SK-N-SH treated with all-trans-retinoic acid at 6 μM for 48 hours (cell line): Measurements from ENCODE around the gene ASS1.

Experiments
- ATAC-seq: fragments of 200-7000 bp; cut with Tn5 transposase; 3 replicates; pipeline ENCODE4 v1.9.1; 2020; ENCODE audit warnings: mild to moderate bottlenecking, moderate library complexity
- ARNTL ChIP-seq: fragments of 450-650 bp; formaldehyde crosslinking; IDR thresholded peaks from 2 replicates; pipeline ENCODE4 v1.5.0; 2020; ENCODE audit warnings: low read depth, mild to moderate bottlenecking, moderate library complexity, borderline replicate concordance
- CSDC2 ChIP-seq: fragments of 250-450 bp; sonication (Bioruptor Pico); IDR thresholded peaks from 2 replicates; pipeline ENCODE4 v1.5.0; 2020; ENCODE audit warnings: mild to moderate bottlenecking, moderate library complexity
- ESRRG ChIP-seq: fragments of 250-450 bp; sonication (Bioruptor Pico); IDR thresholded peaks from 2 replicates; pipeline ENCODE4 v1.6.1; 2021; ENCODE audit warnings: mild to moderate bottlenecking
- GLIS3 ChIP-seq: fragments of 250-450 bp; sonication (Bioruptor Pico); IDR thresholded peaks from 2 replicates; pipeline ENCODE4 v1.5.0; 2020; ENCODE audit warnings: mild to moderate bottlenecking, moderate library complexity
- ISL1 ChIP-seq: fragments of 250-450 bp; sonication (Bioruptor Pico); IDR thresholded peaks from 2 replicates; pipeline ENCODE4 v2.1.2; 2022; ENCODE audit warnings: mild to moderate bottlenecking, moderate library complexity
- PATZ1 ChIP-seq: fragments of 250-450 bp; sonication (Bioruptor Pico); IDR thresholded peaks from 2 replicates; pipeline ENCODE4 v1.8.0; 2020; ENCODE audit warnings: mild to moderate bottlenecking, moderate library complexity, borderline replicate concordance
- PPARA ChIP-seq: fragments of 250-450 bp; sonication (Bioruptor Pico); IDR thresholded peaks from 2 replicates; pipeline ENCODE4 v1.5.0; 2020; ENCODE audit warnings: mild to moderate bottlenecking, borderline replicate concordance
- RARB ChIP-seq: fragments of 250-450 bp; sonication (Bioruptor Pico); IDR thresholded peaks from 2 replicates; pipeline ENCODE4 v1.8.0; 2021; ENCODE audit warnings: mild to moderate bottlenecking, moderate library complexity
- SNAI2 ChIP-seq: fragments of 250-450 bp; sonication (Bioruptor Pico); IDR thresholded peaks from 2 replicates; pipeline ENCODE4 v1.5.0; 2020; ENCODE audit warnings: mild to moderate bottlenecking, moderate library complexity
- TCF4 ChIP-seq: fragments of 250-450 bp; sonication (Bioruptor Pico); IDR thresholded peaks from 2 replicates; pipeline ENCODE4 v1.8.0; 2021; ENCODE audit warnings: mild to moderate bottlenecking, moderate library complexity, borderline replicate concordance
- TSHZ2 ChIP-seq: fragments of 250-450 bp; sonication (Bioruptor Pico); IDR thresholded peaks from 2 replicates; pipeline ENCODE4 v1.5.0; 2020; ENCODE audit warnings: mild to moderate bottlenecking, moderate library complexity
- ZFP3 ChIP-seq: fragments of 250-450 bp; sonication (Bioruptor Pico); IDR thresholded peaks from 2 replicates; pipeline ENCODE4 v1.5.0; 2020; ENCODE audit warnings: mild to moderate bottlenecking, moderate library complexity
- ZFP30 ChIP-seq: fragments of 450-650 bp; formaldehyde crosslinking; IDR thresholded peaks from 2 replicates; pipeline ENCODE4 v1.5.0; 2022; ENCODE audit warnings: mild to moderate bottlenecking, moderate library complexity
- ZNF565 ChIP-seq: fragments of 450-650 bp; formaldehyde crosslinking; conservative IDR thresholded peaks from 2 replicates; pipeline ENCODE4 v1.5.0; 2020; ENCODE audit warnings: low read depth, mild to moderate bottlenecking, moderate library complexity
- ZNF70 ChIP-seq: fragments of 450-650 bp; formaldehyde crosslinking; IDR thresholded peaks from 2 replicates; pipeline ENCODE4 v1.5.0; 2020; ENCODE audit warnings: mild to moderate bottlenecking, moderate library complexity
- ZNF8 ChIP-seq: fragments of 450-650 bp; formaldehyde crosslinking; IDR thresholded peaks from 2 replicates; pipeline ENCODE4 v1.5.0; 2020; ENCODE audit warnings: mild to moderate bottlenecking, moderate library complexity
- TF ChIP-seq, protein P1 (sequence below): fragments of 250-450 bp; sonication (Bioruptor Pico); IDR thresholded peaks from 2 replicates; pipeline ENCODE4 v1.5.1; 2020; ENCODE audit warnings: low read depth, mild to moderate bottlenecking, moderate library complexity
- TF ChIP-seq, protein P2 (sequence below): fragments of 250-450 bp; sonication (Bioruptor Pico); IDR thresholded peaks from 2 replicates; pipeline ENCODE4 v1.5.1; 2021; ENCODE audit warnings: mild to moderate bottlenecking, moderate library complexity

Gene ASS1

DNA sequence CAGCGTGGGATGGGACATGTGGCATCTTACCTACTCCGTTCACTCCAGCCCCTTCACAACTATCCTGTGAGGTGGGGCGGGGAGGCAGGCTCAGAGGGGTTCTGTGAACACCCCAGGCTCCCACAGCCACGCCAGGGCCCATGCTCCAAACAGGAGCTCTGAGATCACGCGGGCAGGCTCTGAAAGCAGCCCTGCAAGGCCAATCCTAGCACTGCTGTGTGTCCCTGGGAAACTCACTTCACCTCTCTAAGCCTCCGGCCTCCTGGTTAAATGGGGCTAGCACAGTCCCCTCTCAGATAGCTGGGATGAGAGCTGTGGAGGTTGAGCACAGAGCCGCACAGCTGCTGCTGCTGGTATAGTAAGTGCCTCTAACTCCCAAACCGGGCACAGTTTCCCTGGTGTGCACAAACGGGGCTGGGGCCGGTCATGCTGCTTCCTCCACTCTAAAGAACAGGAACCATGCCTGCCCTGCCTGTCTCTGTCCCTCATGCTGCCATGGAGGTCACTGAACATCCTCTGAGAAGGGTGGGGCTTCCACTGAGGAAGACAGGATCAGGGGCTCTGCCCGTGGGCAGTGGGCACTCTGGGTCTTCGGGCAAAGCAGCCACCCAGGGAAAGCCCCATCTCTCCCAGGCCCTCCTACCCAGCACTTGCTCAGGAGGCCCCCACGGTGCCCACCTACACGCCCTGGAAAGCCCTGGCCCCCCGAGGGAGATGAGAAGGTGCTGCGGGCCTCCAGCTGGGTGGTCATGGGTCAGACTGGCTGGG lies 13.0 kb upstream of the ASS1 start:
- ATAC-seq, result no peak
- TF ChIP-seq ZNF8 (CRISPR knock-in tag) (no peak), ZNF565 (CRISPR knock-in tag) (no peak), ESRRG (CRISPR knock-in tag) (no peak), SNAI2 (no peak), TSHZ2 (CRISPR knock-in tag) (no peak), PATZ1 (CRISPR knock-in tag) (no peak), ISL1 (no peak), RARB (no peak), ARNTL (CRISPR knock-in tag) (no peak), CSDC2 (CRISPR knock-in tag) (no peak), ZFP30 (CRISPR knock-in tag) (no peak), TCF4 (CRISPR knock-in tag) (no peak)
- TF ChIP-seq, protein P1, sequence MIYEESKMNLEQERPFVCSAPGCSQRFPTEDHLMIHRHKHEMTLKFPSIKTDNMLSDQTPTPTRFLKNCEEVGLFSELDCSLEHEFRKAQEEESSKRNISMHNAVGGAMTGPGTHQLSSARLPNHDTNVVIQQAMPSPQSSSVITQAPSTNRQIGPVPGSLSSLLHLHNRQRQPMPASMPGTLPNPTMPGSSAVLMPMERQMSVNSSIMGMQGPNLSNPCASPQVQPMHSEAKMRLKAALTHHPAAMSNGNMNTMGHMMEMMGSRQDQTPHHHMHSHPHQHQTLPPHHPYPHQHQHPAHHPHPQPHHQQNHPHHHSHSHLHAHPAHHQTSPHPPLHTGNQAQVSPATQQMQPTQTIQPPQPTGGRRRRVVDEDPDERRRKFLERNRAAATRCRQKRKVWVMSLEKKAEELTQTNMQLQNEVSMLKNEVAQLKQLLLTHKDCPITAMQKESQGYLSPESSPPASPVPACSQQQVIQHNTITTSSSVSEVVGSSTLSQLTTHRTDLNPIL (CRISPR knock-in tag), result no peak
- TF ChIP-seq, protein P2, sequence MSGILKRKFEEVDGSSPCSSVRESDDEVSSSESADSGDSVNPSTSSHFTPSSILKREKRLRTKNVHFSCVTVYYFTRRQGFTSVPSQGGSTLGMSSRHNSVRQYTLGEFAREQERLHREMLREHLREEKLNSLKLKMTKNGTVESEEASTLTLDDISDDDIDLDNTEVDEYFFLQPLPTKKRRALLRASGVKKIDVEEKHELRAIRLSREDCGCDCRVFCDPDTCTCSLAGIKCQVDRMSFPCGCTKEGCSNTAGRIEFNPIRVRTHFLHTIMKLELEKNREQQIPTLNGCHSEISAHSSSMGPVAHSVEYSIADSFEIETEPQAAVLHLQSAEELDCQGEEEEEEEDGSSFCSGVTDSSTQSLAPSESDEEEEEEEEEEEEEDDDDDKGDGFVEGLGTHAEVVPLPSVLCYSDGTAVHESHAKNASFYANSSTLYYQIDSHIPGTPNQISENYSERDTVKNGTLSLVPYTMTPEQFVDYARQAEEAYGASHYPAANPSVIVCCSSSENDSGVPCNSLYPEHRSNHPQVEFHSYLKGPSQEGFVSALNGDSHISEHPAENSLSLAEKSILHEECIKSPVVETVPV (CRISPR knock-in tag), result no peak
- TF ChIP-seq, all 23 proteins: peak for 0

DNA sequence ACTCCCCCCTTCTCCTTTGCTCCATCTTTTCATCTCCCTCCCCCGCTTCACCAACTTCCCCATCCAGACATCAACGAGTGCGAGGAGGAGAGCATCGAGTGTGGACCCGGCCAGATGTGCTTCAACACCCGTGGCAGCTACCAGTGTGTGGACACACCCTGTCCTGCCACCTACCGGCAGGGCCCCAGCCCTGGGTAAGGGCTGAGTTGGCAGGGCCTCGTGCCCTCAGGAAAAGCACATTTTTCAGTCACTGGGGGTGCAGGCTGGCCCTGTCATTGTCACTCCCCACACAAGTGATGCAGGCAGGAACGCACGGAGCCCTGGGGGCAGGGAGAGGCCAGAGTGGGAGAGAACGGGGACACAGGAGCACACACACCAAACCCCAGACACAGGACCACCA lies 12.4 kb upstream of the ASS1 start:
- TF ChIP-seq GLIS3 (no peak), ZFP3 (no peak), ZNF8 (CRISPR knock-in tag) (no peak), CSDC2 (CRISPR knock-in tag) (no peak)
- TF ChIP-seq, protein P2 (CRISPR knock-in tag), result no peak
- ATAC-seq, result no peak

- ATAC-seq, result no peak; the same call in 2 of the 3 replicates
These were observed 12.0 kb upstream of the ASS1 start for GRCh38 chr9:130432796-130433167.

More at GRCh38 chr9:130432796-130433167, 12.0 kb upstream of the ASS1 start:
- TF ChIP-seq TSHZ2 (CRISPR knock-in tag) (no peak), ZNF70 (CRISPR knock-in tag) (no peak), GLIS3 (no peak), PPARA (CRISPR knock-in tag) (no peak), CSDC2 (CRISPR knock-in tag) (no peak), ISL1 (no peak), SNAI2 (no peak), ARNTL (CRISPR knock-in tag) (no peak)
- TF ChIP-seq, all 23 proteins: peak for 0
